Gastrocnemius medialis (tissue), 4 donors: ENCODE results near the gene TBKBP1. TPM values are rescaled to one million over a fixed set of nuclear protein-coding genes. Genes with fewer than 3 reads are reported as not detected.

Source experiments
- ATAC-seq, 2 donors: fragments of 150-250 bp; one replicate each; pipeline ENCODE4 v1.9.1; 2016
- DNase-seq, 2 donors: peaks; one replicate each; pipeline ENCODE4 v3.0.0-alpha.2; 2019
- H3K27ac ChIP-seq, 4 donors: fragments of 200-600 bp; sonication (generic); 1 replicate in 1 of 4; 2 replicates in 3 of 4; pipeline ENCODE4 v1.5.1; 2016 to 2018; ENCODE audit warnings: mild to moderate bottlenecking in 2 of 4, moderate library complexity in 1 of 4
- H3K27me3 ChIP-seq, 3 donors: fragments of 200-600 bp; sonication (generic) in 2 of 3; 1 replicate in 1 of 3; 2 replicates in 2 of 3; pipeline versions ENCODE4 v1.5.1 to v1.6.0; 2016 to 2019; ENCODE audit warnings: mild to moderate bottlenecking in 1 of 3, moderate library complexity in 1 of 3
- H3K36me3 ChIP-seq, 2 donors: fragments of 200-600 bp; sonication (generic) in 1 of 2; one replicate each; pipeline ENCODE4 v1.5.1; 2017 to 2018
- H3K4me1 ChIP-seq, 2 donors: fragments of 200-600 bp; sonication (generic) in 1 of 2; one replicate each; pipeline ENCODE4 v1.5.1; 2016 to 2017; ENCODE audit warnings: mild to moderate bottlenecking in 2 of 2
- H3K4me3 ChIP-seq, 4 donors: fragments of 200-600 bp; sonication (generic) in 3 of 4; 1 replicate in 1 of 4; 2 replicates in 3 of 4; pipeline ENCODE4 v1.5.1; 2016 to 2019; ENCODE audit warnings: mild to moderate bottlenecking in 2 of 4
- H3K9me3 ChIP-seq, 3 donors: fragments of 200-600 bp; sonication (generic) in 2 of 3; 1 replicate in 1 of 3; 2 replicates in 2 of 3; pipeline ENCODE4 v1.5.1; 2016 to 2019
- POLR2A ChIP-seq, 2 donors: fragments of 450-650 bp; IDR thresholded peaks; one replicate each; pipeline ENCODE4 v1.6.1; 2017; ENCODE audit warnings: antibody characterized with exemption in 2 of 2, mild to moderate bottlenecking in 2 of 2, moderate library complexity in 2 of 2
- in situ Hi-C, 4 donors: fragments of 200-750 bp; cut with MboI; loops; one replicate each; pipeline versions ENCODE4 v1.15.0 to v1.8.0; 2017; ENCODE audit warnings: low sequenced_read_pairs in 4 of 4
- intact Hi-C: fragments of 100-400 bp; cut with DNase I; formaldehyde crosslinking; loops from one replicate; pipeline ENCODE4 v1.15.1; 2023; ENCODE audit warnings: low total_unique reads
- total RNA-seq, 4 donors: library from RNA; depleted of rRNA; stranded (reverse); fragments of >200 nt; gene quantifications; one replicate each; pipeline versions ENCODE4 v1.1.0 to v1.2.3, GENCODE V29; 2016
- TF ChIP-seq, protein P1 (sequence below), 5 experiments: fragments of 450-650 bp in 3 of 5; fragments of 200-600 bp in 2 of 5; sonication (generic) in 2 of 5; IDR thresholded peaks in 4 of 5; conservative IDR thresholded peaks in 1 of 5; 1 replicate in 4 of 5; 2 replicates in 1 of 5; pipeline ENCODE4 v1.5.1; 2016 to 2019; ENCODE audit warnings: antibody characterized with exemption in 5 of 5, mild to moderate bottlenecking in 3 of 5, moderate library complexity in 3 of 5

TBKBP1 gene
- total RNA-seq, 4 donors from 2014 or later, result 15.9 to 28.0 (median 23.0) TPM

DNA sequence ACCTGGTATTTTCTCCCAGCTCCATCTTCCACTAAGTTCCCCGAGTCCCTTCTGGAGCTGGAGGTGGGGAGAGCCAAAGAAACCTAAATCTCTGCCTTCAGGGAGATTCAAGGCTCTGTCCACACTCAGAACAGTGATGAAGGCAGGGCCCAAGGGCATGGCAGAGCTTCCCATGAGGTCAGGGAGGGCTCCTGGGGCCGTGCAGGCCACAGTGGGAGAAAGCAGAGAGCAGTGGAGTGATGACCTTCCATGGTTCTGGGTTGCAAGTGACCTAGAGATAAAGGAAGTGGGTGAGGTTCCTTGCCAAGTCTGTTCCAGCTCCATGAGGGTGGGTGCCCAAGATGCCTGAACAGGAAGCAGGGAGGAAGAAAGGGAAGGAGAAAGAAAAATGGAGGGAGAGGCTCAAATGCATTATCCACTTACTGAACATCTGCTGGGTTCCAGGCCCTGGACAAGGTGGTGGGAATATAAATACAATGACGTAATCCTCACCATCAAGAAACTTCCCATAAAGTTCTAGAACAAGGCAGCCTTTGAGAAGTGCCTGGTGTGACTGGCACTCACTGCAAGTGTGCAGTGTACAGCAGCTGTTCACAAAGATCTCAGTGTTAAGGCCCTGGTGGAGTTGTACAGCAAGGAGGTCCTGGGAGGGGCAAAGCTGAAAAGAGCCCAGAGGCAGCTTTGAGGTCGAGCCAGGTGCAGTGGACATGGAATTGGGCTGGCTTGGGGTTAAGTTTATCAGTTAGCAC lies 13.3 kb downstream of the TBKBP1 start:
- ATAC-seq (no peak), DNase-seq (no peak)
- in situ Hi-C loops, result no loop called here
- H3K36me3 ChIP-seq, result peaks cover 0 to 19% of the 10 kb centered on the region in 2 donors
- TF ChIP-seq, protein P1, sequence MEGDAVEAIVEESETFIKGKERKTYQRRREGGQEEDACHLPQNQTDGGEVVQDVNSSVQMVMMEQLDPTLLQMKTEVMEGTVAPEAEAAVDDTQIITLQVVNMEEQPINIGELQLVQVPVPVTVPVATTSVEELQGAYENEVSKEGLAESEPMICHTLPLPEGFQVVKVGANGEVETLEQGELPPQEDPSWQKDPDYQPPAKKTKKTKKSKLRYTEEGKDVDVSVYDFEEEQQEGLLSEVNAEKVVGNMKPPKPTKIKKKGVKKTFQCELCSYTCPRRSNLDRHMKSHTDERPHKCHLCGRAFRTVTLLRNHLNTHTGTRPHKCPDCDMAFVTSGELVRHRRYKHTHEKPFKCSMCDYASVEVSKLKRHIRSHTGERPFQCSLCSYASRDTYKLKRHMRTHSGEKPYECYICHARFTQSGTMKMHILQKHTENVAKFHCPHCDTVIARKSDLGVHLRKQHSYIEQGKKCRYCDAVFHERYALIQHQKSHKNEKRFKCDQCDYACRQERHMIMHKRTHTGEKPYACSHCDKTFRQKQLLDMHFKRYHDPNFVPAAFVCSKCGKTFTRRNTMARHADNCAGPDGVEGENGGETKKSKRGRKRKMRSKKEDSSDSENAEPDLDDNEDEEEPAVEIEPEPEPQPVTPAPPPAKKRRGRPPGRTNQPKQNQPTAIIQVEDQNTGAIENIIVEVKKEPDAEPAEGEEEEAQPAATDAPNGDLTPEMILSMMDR (IDR thresholded peaks at IDR 0.05 in 4 of 5, conservative IDR thresholded peaks at IDR 0.05 in 1 of 5), result no peak
- TF ChIP-seq POLR2A (IDR thresholded peaks at IDR 0.05), result no peak
- H3K27ac ChIP-seq, result no peak overlapping the region
- no peak overlapping the region for H3K4me3 ChIP-seq
- intact Hi-C loops, result no loop called here
- no peaks in the 10 kb centered on the region for H3K9me3 ChIP-seq
- no peaks in the 10 kb centered on the region for H3K27me3 ChIP-seq
- peaks cover 15 to 16% of the 10 kb centered on the region in 2 donors for H3K4me1 ChIP-seq

DNA sequence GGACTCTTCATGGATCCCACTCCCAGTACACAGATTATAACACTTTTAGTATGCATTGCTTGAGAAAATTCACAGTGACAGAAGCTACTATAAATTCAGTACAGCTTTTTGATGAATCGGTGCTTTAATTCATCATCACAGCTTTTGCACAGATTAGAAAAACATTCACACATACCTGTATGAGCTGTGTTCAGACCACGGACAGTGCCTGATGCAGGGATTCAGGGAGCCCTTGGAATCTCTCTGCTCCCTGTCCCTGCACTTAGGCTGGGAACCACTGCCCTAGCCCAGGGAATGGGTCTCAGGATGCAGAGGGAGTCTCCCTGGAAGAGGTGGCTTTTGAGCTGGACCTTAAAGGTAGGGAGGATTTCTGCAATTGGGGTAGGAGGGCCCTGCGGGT lies 13.9 kb downstream of the TBKBP1 start:
- peaks cover 0 to 4% (median 0%) of the 10 kb centered on the region in 3 donors for H3K27me3 ChIP-seq
- intact Hi-C loops, result no loop called here

DNA sequence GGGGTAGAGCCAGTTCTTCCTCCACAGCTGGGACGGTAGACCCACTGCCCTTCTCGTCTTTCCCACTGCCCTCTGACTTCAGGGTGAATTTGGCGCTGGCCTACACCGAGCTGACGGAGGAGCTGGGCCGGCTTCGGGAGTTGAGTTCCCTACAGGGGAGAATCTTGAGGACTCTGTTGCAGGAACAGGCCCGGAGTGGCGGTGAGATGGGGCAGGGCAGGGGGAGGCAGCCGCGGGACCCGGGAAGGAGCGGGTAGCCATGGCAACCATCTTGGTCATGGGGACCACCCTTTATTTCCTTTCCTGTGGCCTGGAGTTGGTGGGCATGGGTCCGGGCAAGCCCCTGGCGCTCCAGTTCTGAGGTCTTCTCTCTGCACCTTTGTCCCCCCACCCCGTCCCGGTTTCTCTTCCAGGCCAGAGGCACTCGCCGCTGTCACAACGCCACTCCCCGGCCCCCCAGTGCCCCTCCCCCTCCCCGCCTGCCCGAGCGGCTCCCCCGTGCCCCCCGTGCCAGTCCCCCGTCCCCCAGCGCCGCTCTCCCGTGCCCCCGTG lies 14.4 kb downstream of the TBKBP1 start:
- H3K36me3 ChIP-seq, result peaks cover 0 to 19% of the 10 kb centered on the region in 2 donors
- H3K4me1 ChIP-seq, result peaks cover 15 to 16% of the 10 kb centered on the region in 2 donors
- H3K9me3 ChIP-seq, result no peaks in the 10 kb centered on the region
- in situ Hi-C loops (no loop called here), intact Hi-C loops (no loop called here)
- no peak for DNase-seq
- H3K4me3 ChIP-seq, result no peak overlapping the region
- TF ChIP-seq, protein P1 (IDR thresholded peaks at IDR 0.05 in 4 of 5, conservative IDR thresholded peaks at IDR 0.05 in 1 of 5), result no peak
- no peak for TF ChIP-seq POLR2A (IDR thresholded peaks at IDR 0.05)
- peaks cover 0 to 9% (median 0%) of the 10 kb centered on the region in 3 donors for H3K27me3 ChIP-seq
- ATAC-seq, result no peak
- H3K27ac ChIP-seq, result no peak overlapping the region

More for the DNA sequence above, 13.9 kb downstream of the TBKBP1 start:
- in situ Hi-C loops, result no loop called here
- Histone ChIP-seq H3K27ac (no peak overlapping the region), H3K4me3 (no peak overlapping the region), H3K36me3 (peaks cover 0 to 19% of the 10 kb centered on the region in 2 donors), H3K4me1 (peaks cover 15 to 16% of the 10 kb centered on the region in 2 donors), H3K9me3 (no peaks in the 10 kb centered on the region)
- TF ChIP-seq, protein P1 (IDR thresholded peaks at IDR 0.05 in 4 of 5, conservative IDR thresholded peaks at IDR 0.05 in 1 of 5), result no peak
- TF ChIP-seq POLR2A (IDR thresholded peaks at IDR 0.05), result no peak
- DNase-seq (no peak), ATAC-seq (no peak)

DNA sequence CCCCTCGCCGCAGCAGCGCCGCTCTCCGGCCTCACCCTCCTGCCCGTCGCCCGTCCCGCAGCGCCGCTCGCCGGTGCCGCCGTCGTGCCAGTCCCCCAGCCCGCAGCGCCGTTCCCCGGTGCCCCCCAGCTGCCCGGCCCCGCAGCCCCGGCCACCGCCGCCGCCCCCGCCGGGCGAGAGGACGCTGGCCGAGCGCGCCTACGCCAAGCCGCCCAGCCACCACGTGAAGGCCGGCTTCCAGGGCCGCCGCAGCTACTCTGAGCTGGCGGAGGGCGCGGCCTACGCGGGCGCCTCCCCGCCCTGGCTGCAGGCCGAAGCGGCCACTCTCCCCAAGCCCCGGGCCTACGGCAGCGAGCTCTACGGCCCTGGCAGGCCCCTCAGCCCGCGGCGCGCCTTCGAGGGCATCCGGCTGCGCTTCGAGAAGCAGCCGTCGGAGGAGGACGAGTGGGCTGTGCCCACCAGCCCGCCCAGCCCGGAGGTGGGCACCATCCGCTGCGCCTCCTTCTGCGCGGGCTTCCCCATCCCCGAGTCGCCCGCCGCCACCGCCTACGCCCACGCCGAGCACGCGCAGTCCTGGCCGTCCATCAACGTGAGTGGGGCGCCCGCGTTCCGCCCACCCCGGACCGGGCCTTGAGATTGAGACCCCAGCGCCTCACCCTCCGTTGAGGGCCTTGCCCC lies 15.0 kb downstream of the TBKBP1 start:
- ATAC-seq (no peak), DNase-seq (no peak)
- peaks cover 0 to 19% of the 10 kb centered on the region in 2 donors for H3K36me3 ChIP-seq
- no peak for TF ChIP-seq POLR2A (IDR thresholded peaks at IDR 0.05)
- TF ChIP-seq, protein P1 (IDR thresholded peaks at IDR 0.05 in 4 of 5, conservative IDR thresholded peaks at IDR 0.05 in 1 of 5), result no peak
- H3K27me3 ChIP-seq, result peaks cover 0 to 13% (median 0%) of the 10 kb centered on the region in 3 donors
- H3K9me3 ChIP-seq, result no peaks in the 10 kb centered on the region
- intact Hi-C loops, result no loop called here
- in situ Hi-C loops, result no loop called here
- no peak overlapping the region for H3K4me3 ChIP-seq
- H3K4me1 ChIP-seq, result peaks cover 15 to 16% of the 10 kb centered on the region in 2 donors
- H3K27ac ChIP-seq, result no peak overlapping the region
